Measurements from ENCODE around the gene TMPRSS3.

The TMPRSS3 gene

GRCh38 chr21:42387164-42387563 lies 8.7 kb downstream of the TMPRSS3 start:
- no peak for DNase-seq

- DNase-seq: no peak
These were observed 9.7 kb downstream of the TMPRSS3 start for GRCh38 chr21:42386034-42386591.

GRCh38 chr21:42385619-42386018 lies 10.2 kb downstream of the TMPRSS3 start:
- DNase-seq: no peak

- DNase-seq: no peak
These were observed 10.9 kb downstream of the TMPRSS3 start for GRCh38 chr21:42384989-42385388.

GRCh38 chr21:42384156-42384945 lies 11.5 kb downstream of the TMPRSS3 start:
- DNase-seq: no peak

- DNase-seq: no peak
These were observed 12.5 kb downstream of the TMPRSS3 start for GRCh38 chr21:42383331-42383730.

- DNase-seq: no peak
These were observed 12.9 kb downstream of the TMPRSS3 start for GRCh38 chr21:42382915-42383314.

- DNase-seq: no peak
These were observed 14.4 kb downstream of the TMPRSS3 start for GRCh38 chr21:42381347-42381984.

GRCh38 chr21:42379426-42380215 lies 16.2 kb downstream of the TMPRSS3 start:
- DNase-seq: no peak

- no peak for DNase-seq
These were observed 17.4 kb downstream of the TMPRSS3 start for GRCh38 chr21:42378418-42378817.

- DNase-seq: no peak
These were observed 17.9 kb downstream of the TMPRSS3 start for GRCh38 chr21:42377951-42378340.

GRCh38 chr21:42377211-42377950 lies 18.5 kb downstream of the TMPRSS3 start:
- no peak for DNase-seq

- DNase-seq: no peak
These were observed 19.4 kb downstream of the TMPRSS3 start for GRCh38 chr21:42376338-42376982.

- no peak for DNase-seq
These were observed 19.9 kb downstream of the TMPRSS3 start for GRCh38 chr21:42375966-42376337.

- no peak for DNase-seq
These were observed 20.3 kb downstream of the TMPRSS3 start for GRCh38 chr21:42375506-42375905.

- DNase-seq: no peak
These were observed 20.9 kb downstream of the TMPRSS3 start for GRCh38 chr21:42374864-42375499.

- no peak for DNase-seq
These were observed 21.4 kb downstream of the TMPRSS3 start for GRCh38 chr21:42374457-42374856.

GRCh38 chr21:42373908-42374455 lies 21.9 kb downstream of the TMPRSS3 start:
- no peak for DNase-seq

GRCh38 chr21:42373196-42373907 lies 22.5 kb downstream of the TMPRSS3 start:
- no peak for DNase-seq

GRCh38 chr21:42370894-42371654 lies 24.8 kb downstream of the TMPRSS3 start:
- DNase-seq: no peak

All from NCI-H2227 treated with DMSO at 0.1 percent for 48 hours (cell line).